Amniotic stem cell (primary cell): ENCODE results near the gene SCLY.
"Not testable (repeated sequence)": the region's sequence is repeated elsewhere in the genome, so short reads cannot be mapped to it uniquely, and the experiment has no call there.

Source experiments
- DNase-seq: peaks from one replicate; lab custom pipeline; 2025; lab: John Stamatoyannopoulos, UW

SCLY gene

GRCh38 chr2:238040918-238041317 is 19.9 kb upstream of the SCLY start:
- no peak for DNase-seq

- DNase-seq = no peak
These were observed 18.7 kb upstream of the SCLY start for GRCh38 chr2:238042090-238042489.

GRCh38 chr2:238042849-238043584 is 17.8 kb upstream of the SCLY start:
- no peak for DNase-seq

- no peak for DNase-seq
These were observed 16.9 kb upstream of the SCLY start for GRCh38 chr2:238043851-238044250.

- no peak for DNase-seq
These were observed 15.2 kb upstream of the SCLY start for GRCh38 chr2:238045575-238045974.

GRCh38 chr2:238046725-238047270 is 14.0 kb upstream of the SCLY start:
- DNase-seq = no peak

- no peak for DNase-seq
These were observed 7.5 kb upstream of the SCLY start for GRCh38 chr2:238053191-238053776.

GRCh38 chr2:238055841-238056240 is 5.0 kb upstream of the SCLY start:
- no peak for DNase-seq

GRCh38 chr2:238057696-238058575 is 2.9 kb upstream of the SCLY start:
- DNase-seq = not testable (repeated sequence)

GRCh38 chr2:238059505-238059904 is 1.3 kb upstream of the SCLY start:
- DNase-seq = no peak

GRCh38 chr2:238060096-238060541 is 682 bp upstream of the SCLY start:
- DNase-seq = no peak

GRCh38 chr2:238061315-238062202 is 758 bp downstream of the SCLY start:
- no peak for DNase-seq

- no peak for DNase-seq
These were observed 2.8 kb downstream of the SCLY start for GRCh38 chr2:238063414-238064189.

GRCh38 chr2:238064376-238064775 is 3.6 kb downstream of the SCLY start:
- DNase-seq = no peak

GRCh38 chr2:238065071-238065846 is 4.5 kb downstream of the SCLY start:
- DNase-seq = no peak

- DNase-seq = no peak
These were observed 5.4 kb downstream of the SCLY start for GRCh38 chr2:238066218-238066617.

- not testable (repeated sequence) for DNase-seq
These were observed 5.9 kb downstream of the SCLY start for GRCh38 chr2:238066718-238067117.

GRCh38 chr2:238067939-238068338 is 7.1 kb downstream of the SCLY start:
- DNase-seq = no peak

- no peak for DNase-seq
These were observed 8.4 kb downstream of the SCLY start for GRCh38 chr2:238069021-238069709.
